ENCODE results near the gene FNTB.

GRCh38 chr14:65045006-65045405 is 58.3 kb downstream of the FNTB start:
- TF ChIP-seq CTCF (IDR thresholded peaks at IDR 0.05) (no peak), POLR2A (IDR thresholded peaks at IDR 0.05) (no peak), EP300 (IDR thresholded peaks at IDR 0.05) (no peak), POLR2AphosphoS5 (IDR thresholded peaks at IDR 0.05) (no peak)

Measured in suprapubic skin (tissue), 4 donors.